Chondrocyte (in vitro differentiated cells): ENCODE data around the gene LTBP1. TPM values are rescaled to one million over a fixed set of nuclear protein-coding genes. Genes with fewer than 3 reads are reported as not detected.

ENCODE experiments used
- DNase-seq: peaks from one replicate; pipeline ENCODE4 v3.0.0; 2021; ENCODE audit warnings: mixed read lengths, low spot score
- H3K27ac Mint-ChIP-seq: one replicate; pipeline ENCODE4 v1.8.0; 2021; ENCODE audit warnings: mild to moderate bottlenecking, moderate library complexity, mixed read lengths; ENCODE audit not compliant: unreplicated experiment
- H3K27me3 Mint-ChIP-seq: 2 replicates; pipeline ENCODE4 v1.8.0; 2021; ENCODE audit warnings: low read depth, mixed read lengths
- H3K36me3 Mint-ChIP-seq: 2 replicates; pipeline ENCODE4 v1.8.0; 2021; ENCODE audit warnings: low read depth, mixed read lengths
- H3K4me1 Mint-ChIP-seq: 2 replicates; pipeline ENCODE4 v1.8.0; 2021; ENCODE audit warnings: low read depth, mild to moderate bottlenecking, mixed read lengths
- H3K4me3 Mint-ChIP-seq: one replicate; pipeline ENCODE4 v1.8.0; 2021; ENCODE audit warnings: mild to moderate bottlenecking, moderate library complexity, mixed read lengths; ENCODE audit not compliant: unreplicated experiment
- H3K9me3 Mint-ChIP-seq: 2 replicates; pipeline ENCODE4 v1.8.0; 2021; ENCODE audit warnings: low read depth, mixed read lengths
- CTCF ChIP-seq: fragments of 200-600 bp; sonication (generic); IDR thresholded peaks from 2 replicates; pipeline ENCODE4 v1.5.0; 2021; ENCODE audit warnings: antibody characterized with exemption, mild to moderate bottlenecking, moderate library complexity
- total RNA-seq: library from RNA; stranded (reverse); gene quantifications from 3 replicates; pipeline ENCODE4 v1.2.1, GENCODE V29; 2021

LTBP1 gene
- total RNA-seq, 1 donor from 2014 or later = 398 TPM

- peaks cover 31% of the 10 kb centered on the region for H3K36me3 Mint-ChIP-seq
- H3K27ac Mint-ChIP-seq = no peak overlapping the region
- no peak for DNase-seq
- peaks cover 55% of the 10 kb centered on the region for H3K4me1 Mint-ChIP-seq
- no peak for TF ChIP-seq CTCF
- no peak overlapping the region for H3K4me3 Mint-ChIP-seq
- no peaks in the 10 kb centered on the region for H3K9me3 Mint-ChIP-seq
- no peaks in the 10 kb centered on the region for H3K27me3 Mint-ChIP-seq
Observed at GRCh38 chr2:33267043-33267442, 320.3 kb downstream of the LTBP1 start.

GRCh38 chr2:33267756-33268155 is 321.0 kb downstream of the LTBP1 start:
- H3K36me3 Mint-ChIP-seq = peaks cover 29% of the 10 kb centered on the region

GRCh38 chr2:33268246-33268831 is 321.6 kb downstream of the LTBP1 start:
- Mint-ChIP-seq H3K4me3 (no peak overlapping the region), H3K4me1 (peaks cover 58% of the 10 kb centered on the region), H3K27ac (peak overlapping the region; percentile 58), H3K9me3 (no peaks in the 10 kb centered on the region), H3K27me3 (no peaks in the 10 kb centered on the region), H3K36me3 (peaks cover 25% of the 10 kb centered on the region)
- DNase-seq = no peak
- no peak for TF ChIP-seq CTCF

More at GRCh38 chr2:33267756-33268155, 321.0 kb downstream of the LTBP1 start:
- no peak for DNase-seq
- H3K27me3 Mint-ChIP-seq = no peaks in the 10 kb centered on the region
- H3K4me1 Mint-ChIP-seq = peaks cover 58% of the 10 kb centered on the region
- peak; percentile 56 for TF ChIP-seq CTCF
- peak overlapping the region; percentile 17 for H3K27ac Mint-ChIP-seq
- H3K4me3 Mint-ChIP-seq = no peak overlapping the region
- no peaks in the 10 kb centered on the region for H3K9me3 Mint-ChIP-seq

DNA sequence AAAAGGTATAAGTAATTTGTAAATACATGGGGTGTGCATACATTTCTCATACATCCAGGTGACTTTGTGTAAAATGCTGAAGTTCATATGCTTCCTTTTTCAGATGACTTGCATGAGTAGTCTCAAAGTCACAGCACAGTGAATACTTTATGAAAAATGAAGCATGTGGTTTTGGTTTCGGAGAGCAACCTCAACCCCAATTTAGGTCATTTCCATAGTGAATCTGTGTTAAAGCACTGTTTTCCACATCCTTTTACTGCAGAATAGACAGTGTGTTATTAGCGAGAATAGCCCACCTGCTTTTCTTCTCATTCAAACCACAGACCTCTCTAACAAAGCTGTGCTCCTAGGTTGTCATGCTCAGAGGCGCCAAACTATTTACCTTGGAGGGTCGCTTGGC is 325.2 kb downstream of the LTBP1 start:
- Mint-ChIP-seq H3K36me3 (peaks cover 38% of the 10 kb centered on the region), H3K4me1 (peaks cover 67% of the 10 kb centered on the region), H3K9me3 (no peaks in the 10 kb centered on the region), H3K4me3 (no peak overlapping the region), H3K27me3 (no peaks in the 10 kb centered on the region), H3K27ac (peak overlapping the region; percentile 87)
- DNase-seq = no peak
- TF ChIP-seq CTCF = no peak

DNA sequence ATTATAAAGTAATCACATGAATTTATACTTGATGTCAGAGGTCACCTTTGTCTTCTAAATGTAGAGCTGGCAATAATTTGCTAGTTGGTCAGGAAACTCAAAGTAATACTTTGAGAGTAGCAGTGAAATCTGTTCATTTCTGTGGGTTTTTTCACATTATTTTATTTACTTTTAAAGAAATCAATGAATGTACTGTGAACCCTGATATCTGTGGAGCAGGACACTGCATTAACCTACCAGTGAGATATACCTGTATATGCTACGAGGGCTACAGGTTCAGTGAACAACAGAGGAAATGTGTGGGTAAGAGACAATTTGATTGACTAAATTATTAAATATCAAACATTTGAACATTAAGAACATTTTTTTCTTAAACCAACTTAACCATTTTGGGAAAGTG is 326.7 kb downstream of the LTBP1 start:
- Mint-ChIP-seq H3K4me1 (peaks cover 66% of the 10 kb centered on the region), H3K36me3 (peaks cover 47% of the 10 kb centered on the region), H3K27me3 (no peaks in the 10 kb centered on the region), H3K4me3 (no peak overlapping the region), H3K27ac (no peak overlapping the region), H3K9me3 (no peaks in the 10 kb centered on the region)
- no peak for DNase-seq
- no peak for TF ChIP-seq CTCF
